ENCODE measurements around the gene TASOR2. TPM values are rescaled to one million over a fixed set of nuclear protein-coding genes. Genes with fewer than 3 reads are reported as not detected.

TASOR2 gene
- total and polyA plus RNA-seq, 2 experiments from 2014 or later, result 17.8 to 37.8 TPM

GRCh38 chr10:5691786-5692185, 7.1 kb downstream of the TASOR2 start:
- Histone ChIP-seq H3K27ac (no peak overlapping the region), H3K4me3 (peak overlapping the region; percentile 42), H3K27me3 (no peaks in the 10 kb centered on the region)

GRCh38 chr10:5692461-5693358, 8.1 kb downstream of the TASOR2 start:
- no peaks in the 10 kb centered on the region for H3K9me3 ChIP-seq (ENCODE audit: low read depth)
- peaks cover 25% of the 10 kb centered on the region for H3K4me1 ChIP-seq (ENCODE audit: low read depth)
- H3K36me3 ChIP-seq, result no peaks in the 10 kb centered on the region
- DNase-seq (ENCODE audit: low read depth in 1 of 2, low spot score in 1 of 2), result peak; percentile 53 to 87
- peak overlapping the region; percentile 86 for H3K27ac ChIP-seq
- H3K4me3 ChIP-seq, result peak overlapping the region; percentile 42
- no peaks in the 10 kb centered on the region for H3K27me3 ChIP-seq
- no peak for TF ChIP-seq CTCF (IDR thresholded peaks at IDR 0.05; ENCODE audit: low read depth, low read length)

More at GRCh38 chr10:5691786-5692185, 7.1 kb downstream of the TASOR2 start:
- TF ChIP-seq CTCF (IDR thresholded peaks at IDR 0.05; ENCODE audit: low read depth, low read length), result no peak
- DNase-seq (ENCODE audit: low read depth in 1 of 2, low spot score in 1 of 2), result no peak
- Histone ChIP-seq H3K36me3 (no peaks in the 10 kb centered on the region), H3K4me1 (ENCODE audit: low read depth) (peaks cover 23% of the 10 kb centered on the region), H3K9me3 (ENCODE audit: low read depth) (no peaks in the 10 kb centered on the region)

- H3K9me3 ChIP-seq (ENCODE audit: low read depth), result no peaks in the 10 kb centered on the region
- H3K4me1 ChIP-seq (ENCODE audit: low read depth), result peaks cover 32% of the 10 kb centered on the region
- H3K27ac ChIP-seq, result no peak overlapping the region
- H3K27me3 ChIP-seq, result no peaks in the 10 kb centered on the region
- no peak for DNase-seq (ENCODE audit: low read depth in 1 of 2, low spot score in 1 of 2)
- H3K4me3 ChIP-seq, result no peak overlapping the region
- no peaks in the 10 kb centered on the region for H3K36me3 ChIP-seq
- no peak for TF ChIP-seq CTCF (IDR thresholded peaks at IDR 0.05; ENCODE audit: low read depth, low read length)
These were observed 9.9 kb downstream of the TASOR2 start for GRCh38 chr10:5694573-5694972.

GRCh38 chr10:5697342-5697741, 12.7 kb downstream of the TASOR2 start:
- H3K4me3 ChIP-seq, result no peak overlapping the region
- no peak for DNase-seq (ENCODE audit: low read depth in 1 of 2, low spot score in 1 of 2)
- H3K27me3 ChIP-seq, result no peaks in the 10 kb centered on the region
- no peak overlapping the region for H3K27ac ChIP-seq
- peaks cover 28% of the 10 kb centered on the region for H3K4me1 ChIP-seq (ENCODE audit: low read depth)
- no peaks in the 10 kb centered on the region for H3K36me3 ChIP-seq
- H3K9me3 ChIP-seq (ENCODE audit: low read depth), result no peaks in the 10 kb centered on the region
- TF ChIP-seq CTCF (IDR thresholded peaks at IDR 0.05; ENCODE audit: low read depth, low read length), result no peak

GRCh38 chr10:5698062-5698461, 13.4 kb downstream of the TASOR2 start:
- Histone ChIP-seq H3K27me3 (no peaks in the 10 kb centered on the region), H3K4me1 (ENCODE audit: low read depth) (peaks cover 28% of the 10 kb centered on the region), H3K27ac (no peak overlapping the region), H3K36me3 (no peaks in the 10 kb centered on the region), H3K4me3 (no peak overlapping the region), H3K9me3 (ENCODE audit: low read depth) (no peaks in the 10 kb centered on the region)
- DNase-seq (ENCODE audit: low read depth in 1 of 2, low spot score in 1 of 2), result no peak
- TF ChIP-seq CTCF (IDR thresholded peaks at IDR 0.05; ENCODE audit: low read depth, low read length), result no peak
